IMR-90 (cell line): ENCODE results near the gene SLC7A7. TPM values are rescaled to one million over a fixed set of nuclear protein-coding genes. Genes with fewer than 3 reads are reported as not detected.

ENCODE experiments used
- ATAC-seq: fragments of 200-7000 bp; cut with Tn5 transposase; 2 replicates; pipeline ENCODE4 v1.9.1; 2020; ENCODE audit warnings: low read depth, mild to moderate bottlenecking, moderate library complexity
- BruUV-seq: library from RNA; stranded (reverse); fragments of 400-500 nt; replicated peaks from 2 replicates; lab custom pipeline; 2021; lab: Mats Ljungman, UMichigan
- CTCF ChIA-PET: fragments of 300-600 bp; formaldehyde crosslinking; extraction: SDS; loops from one replicate; lab custom pipeline; 2021; ENCODE audit warnings: antibody characterized with exemption; lab: Yijun Ruan, JAX
- POLR2A ChIA-PET: fragments of 300-600 bp; sonication (Branson Sonifier 250); formaldehyde crosslinking; loops from one replicate; lab custom pipeline; 2022; ENCODE audit warnings: antibody characterized with exemption; ENCODE audit not compliant: unreplicated experiment; lab: Charles Lee
- DNase-seq: peaks from one replicate; pipeline ENCODE4 v3.0.0; 2013
- H2AFZ ChIP-seq: replicated peaks from 2 replicates; pipeline ENCODE3; 2013; ENCODE audit warnings: low read length, mild to moderate bottlenecking; ENCODE audit not compliant: poor library complexity
- H2AK5ac ChIP-seq: 2 replicates; pipeline ENCODE4 v1.6.1; 2013; ENCODE audit warnings: low read depth, low read length, inconsistent platforms
- H2AK9ac ChIP-seq: replicated peaks from 2 replicates; pipeline ENCODE3; 2013; ENCODE audit warnings: mild to moderate bottlenecking, low read depth, low read length, moderate library complexity; ENCODE audit not compliant: poor library complexity
- H2BK120ac ChIP-seq: 2 replicates; pipeline ENCODE4 v1.6.1; 2013; ENCODE audit warnings: low read depth, low read length, inconsistent platforms
- H2BK15ac ChIP-seq: 3 replicates; pipeline ENCODE4 v1.6.1; 2013; ENCODE audit warnings: low read depth, low read length, inconsistent platforms
- H2BK20ac ChIP-seq: 2 replicates; pipeline ENCODE4 v1.6.1; 2013; ENCODE audit warnings: low read depth, mild to moderate bottlenecking, inconsistent platforms, low read length, moderate library complexity
- H2BK5ac ChIP-seq: 2 replicates; pipeline ENCODE4 v1.6.1; 2013; ENCODE audit warnings: mild to moderate bottlenecking, low read depth, low read length, inconsistent platforms; ENCODE audit not compliant: poor library complexity, severe bottlenecking
- H3K14ac ChIP-seq: replicated peaks from 2 replicates; pipeline ENCODE4 v1.6.1; 2013; ENCODE audit warnings: low read depth, low read length, inconsistent platforms
- H3K18ac ChIP-seq: 2 replicates; pipeline ENCODE4 v1.6.1; 2013; ENCODE audit warnings: low read depth, low read length, control low read depth
- H3K23ac ChIP-seq: 2 replicates; pipeline ENCODE4 v1.6.1; 2013; ENCODE audit warnings: low read depth, low read length, inconsistent platforms
- H3K27ac ChIP-seq: 2 replicates; pipeline ENCODE4 v1.5.1; 2013; ENCODE audit warnings: mild to moderate bottlenecking, control low read depth, low read length; ENCODE audit not compliant: insufficient read depth
- H3K27me3 ChIP-seq: 2 replicates; pipeline ENCODE4 v1.6.1; 2013; ENCODE audit warnings: low read length; ENCODE audit not compliant: control insufficient read depth, insufficient read depth
- H3K36me3 ChIP-seq: 2 replicates; pipeline ENCODE4 v1.6.1; 2013; ENCODE audit warnings: low read length, mixed read lengths; ENCODE audit not compliant: control insufficient read depth, insufficient read depth
- H3K4ac ChIP-seq: 2 replicates; pipeline ENCODE4 v1.6.1; 2013; ENCODE audit warnings: low read depth, low read length, inconsistent platforms
- H3K4me1 ChIP-seq: 2 replicates; pipeline ENCODE4 v1.6.1; 2013; ENCODE audit warnings: low read length, mixed read lengths; ENCODE audit not compliant: control insufficient read depth, insufficient read depth
- H3K4me2 ChIP-seq: 2 replicates; pipeline ENCODE4 v1.6.1; 2013; ENCODE audit warnings: low read depth, mild to moderate bottlenecking, control low read depth, low read length, moderate library complexity
- H3K4me3 ChIP-seq: 2 replicates; pipeline ENCODE4 v1.5.1; 2013; ENCODE audit warnings: low read depth, mild to moderate bottlenecking, control low read depth, low read length, moderate library complexity; ENCODE audit not compliant: insufficient read depth
- H3K56ac ChIP-seq: 2 replicates; pipeline ENCODE4 v1.6.1; 2013; ENCODE audit warnings: low read length, inconsistent platforms; ENCODE audit not compliant: insufficient read depth; ENCODE audit errors: extremely low read depth
- H3K79me1 ChIP-seq, 2 experiments: 2 replicates each; pipeline ENCODE4 v1.6.1; 2013; ENCODE audit warnings: low read length in 2 of 2, inconsistent platforms in 1 of 2, low read depth in 1 of 2
- H3K9ac ChIP-seq: 2 replicates; pipeline ENCODE4 v1.6.1; 2013; ENCODE audit warnings: low read depth, low read length, control low read depth
- H3K9me1 ChIP-seq: 2 replicates; pipeline ENCODE4 v1.6.1; 2013; ENCODE audit warnings: low read length, inconsistent platforms; ENCODE audit not compliant: insufficient read depth
- H3K9me3 ChIP-seq: 2 replicates; pipeline ENCODE4 v1.6.1; 2013; ENCODE audit warnings: low read length; ENCODE audit not compliant: control insufficient read depth, insufficient read depth
- H4K20me1 ChIP-seq: 2 replicates; pipeline ENCODE4 v1.6.1; 2013; ENCODE audit warnings: low read length, inconsistent platforms; ENCODE audit not compliant: insufficient read depth
- H4K5ac ChIP-seq: 2 replicates; pipeline ENCODE4 v1.6.1; 2013; ENCODE audit warnings: mild to moderate bottlenecking, low read depth, low read length, control low read depth
- H4K8ac ChIP-seq, 2 experiments: 2 replicates each; pipeline ENCODE4 v1.6.1; 2013; ENCODE audit warnings: low read depth in 2 of 2, low read length in 2 of 2, control low read depth in 1 of 2, inconsistent platforms in 1 of 2
- H4K91ac ChIP-seq: 2 replicates; pipeline ENCODE4 v1.6.1; 2013; ENCODE audit warnings: low read depth, low read length, inconsistent platforms; ENCODE audit not compliant: insufficient read depth
- BHLHE40 ChIP-seq: fragments of 150-350 bp; IDR thresholded peaks from 2 replicates; pipeline ENCODE4 v1.6.1; 2016; ENCODE audit warnings: mild to moderate bottlenecking, low read depth, low read length
- ELK1 ChIP-seq: fragments of 150-350 bp; IDR thresholded peaks from 2 replicates; pipeline ENCODE4 v1.6.1; 2016; ENCODE audit warnings: low read depth, mild to moderate bottlenecking, low read length, moderate library complexity, borderline replicate concordance
- FOS ChIP-seq: fragments of 150-350 bp; IDR thresholded peaks from 2 replicates; pipeline ENCODE4 v1.6.1; 2016; ENCODE audit warnings: low read depth, low read length
- MAZ ChIP-seq: IDR thresholded peaks from 2 replicates; pipeline ENCODE4 v1.6.1; 2012; ENCODE audit warnings: low read depth, mild to moderate bottlenecking, low read length, improper control_type of control experiment, moderate library complexity, borderline replicate concordance
- NFE2L2 ChIP-seq: fragments of 150-350 bp; IDR thresholded peaks from 2 replicates; pipeline ENCODE4 v1.6.1; 2016; ENCODE audit warnings: low read depth, mild to moderate bottlenecking, low read length
- RAD21 ChIP-seq: IDR thresholded peaks from 2 replicates; pipeline ENCODE4 v1.6.1; 2012; ENCODE audit warnings: low read length, improper control_type of control experiment
- RCOR1 ChIP-seq: IDR thresholded peaks from 2 replicates; pipeline ENCODE4 v1.6.1; 2012; ENCODE audit warnings: mild to moderate bottlenecking, low read length, improper control_type of control experiment; ENCODE audit not compliant: insufficient replicate concordance
- RFX5 ChIP-seq: IDR thresholded peaks from 2 replicates; pipeline ENCODE4 v1.8.0; 2012; ENCODE audit warnings: low read depth, mild to moderate bottlenecking, low read length, moderate library complexity
- SMC3 ChIP-seq: fragments of 150-350 bp; IDR thresholded peaks from 2 replicates; pipeline ENCODE4 v1.6.1; 2016; ENCODE audit warnings: low read depth, mild to moderate bottlenecking, antibody characterized with exemption, low read length, moderate library complexity
- WGBS, 2 experiments: methylation state at CpG; one replicate each; pipeline versions ENCODE4 v1.1.5 to v1.1.7; 2013; ENCODE audit warnings: missing lambda C conversion rate in 2 of 2; ENCODE audit not compliant: insufficient read length in 1 of 2; ENCODE audit errors: extremely low coverage in 2 of 2; 5-methylcytosine and 5-hydroxymethylcytosine counted together
- dilution Hi-C: fragments of 300-500 bp; cut with HindIII; formaldehyde crosslinking; loops from one replicate; pipeline ENCODE4 v1.14.3; 2018; ENCODE audit warnings: low sequenced_read_pairs; ENCODE audit not compliant: unreplicated experiment
- in situ Hi-C: fragments of 300-500 bp; cut with MboI; formaldehyde crosslinking; loops from 3 replicates; pipeline ENCODE4 v1.14.3; 2019; ENCODE audit warnings: low sequenced_read_pairs, inconsistent platforms, mixed read lengths
- intact Hi-C: fragments of 100-400 bp; cut with micrococcal nuclease; formaldehyde crosslinking; loops from 2 replicates; pipeline ENCODE4 v1.10.0; 2022
- polyA plus RNA-seq, 3 experiments: library from polyadenylated mRNA; depleted of rRNA; stranded (reverse); fragments of >200 nt; gene quantifications; 2 replicates each; pipeline ENCODE4 v1.2.3, GENCODE V29; 2012; ENCODE audit warnings: low replicate concordance in 1 of 3
- total RNA-seq: library from RNA; depleted of rRNA; stranded (reverse); fragments of >200 nt; gene quantifications from 2 replicates; pipeline ENCODE4 v1.2.3, GENCODE V29; 2012
- TF ChIP-seq, protein P1 (sequence below): fragments of 150-350 bp; IDR thresholded peaks from 2 replicates; pipeline ENCODE4 v1.6.1; 2017; ENCODE audit warnings: mild to moderate bottlenecking, antibody characterized with exemption, low read length, low read depth

The SLC7A7 gene
- total and polyA plus RNA-seq, 2 of the 4 experiments (the other 2 are of a cell fraction) = 1.8 to 2.0 TPM

DNA sequence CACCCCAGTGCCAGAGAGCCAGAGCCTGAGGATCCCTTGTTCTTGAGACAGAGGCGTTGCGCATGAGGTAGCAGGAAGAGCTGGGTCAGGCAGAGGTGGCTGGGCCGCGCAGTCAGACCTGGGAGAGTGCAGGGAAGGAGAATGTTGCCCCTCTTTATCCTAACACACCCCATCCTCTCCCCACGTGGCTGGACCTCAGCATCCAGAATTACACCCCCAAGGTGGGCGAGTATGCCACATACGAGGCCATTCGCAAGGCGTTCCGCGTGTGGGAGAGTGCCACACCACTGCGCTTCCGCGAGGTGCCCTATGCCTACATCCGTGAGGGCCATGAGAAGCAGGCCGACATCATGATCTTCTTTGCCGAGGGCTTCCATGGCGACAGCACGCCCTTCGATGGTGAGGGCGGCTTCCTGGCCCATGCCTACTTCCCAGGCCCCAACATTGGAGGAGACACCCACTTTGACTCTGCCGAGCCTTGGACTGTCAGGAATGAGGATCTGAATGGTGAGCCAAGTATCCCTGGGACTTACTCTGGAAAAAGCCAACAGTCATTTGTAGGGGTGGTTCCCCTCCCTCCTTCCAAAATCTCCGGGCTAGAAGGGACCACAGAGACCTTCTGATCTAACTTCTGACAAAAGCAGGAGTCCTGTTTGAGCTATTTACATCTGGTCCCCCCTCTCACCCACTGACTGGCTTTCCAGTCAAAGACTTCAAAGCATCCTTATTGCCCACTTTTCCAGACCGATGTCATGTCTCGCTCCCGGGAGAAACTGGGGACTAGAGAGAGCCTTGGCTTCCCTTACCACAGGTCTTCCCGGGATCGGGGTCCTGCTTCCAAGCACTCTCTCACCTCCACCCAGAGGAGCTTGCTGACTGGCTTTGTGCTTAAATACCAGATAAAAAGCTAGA is 27.2 kb upstream of the SLC7A7 start:
- H4K91ac ChIP-seq = no peak overlapping the region
- no peaks in the 10 kb centered on the region for H3K9me3 ChIP-seq
- no peak overlapping the region for H3K18ac ChIP-seq
- peak overlapping the region; percentile 9; the same call in 1 of the 2 replicates for H3K27ac ChIP-seq
- H2BK15ac ChIP-seq = no peak overlapping the region
- H3K14ac ChIP-seq = no peak overlapping the region
- H3K9ac ChIP-seq = no peak overlapping the region
- H3K23ac ChIP-seq = no peak overlapping the region; the same call in 1 of the 2 replicates
- H3K79me1 ChIP-seq = peaks cover 10 to 69% of the 10 kb centered on the region in 2 experiments; a peak in 3 of 4 replicates
- no peak overlapping the region for H3K56ac ChIP-seq
- no peak for DNase-seq
- in situ Hi-C loops (loop anchor here (10.0 kb wide), 1 partner anchor 258 kb away; the partner anchor contains the start of gene DAD1), intact Hi-C loops (no loop called here), dilution Hi-C loops (no loop called here)
- H3K9me1 ChIP-seq = peaks cover 27% of the 10 kb centered on the region
- no peak overlapping the region for H2AK9ac ChIP-seq
- H3K4me1 ChIP-seq = peaks cover 31% of the 10 kb centered on the region
- ChIA-PET CTCF (no interaction called here), POLR2A (no interaction called here)
- H4K20me1 ChIP-seq = peaks cover 60% of the 10 kb centered on the region
- no peak overlapping the region for H3K4me3 ChIP-seq
- no peak overlapping the region; the same call in 1 of the 2 replicates for H2BK20ac ChIP-seq
- H4K5ac ChIP-seq = no peak overlapping the region
- peaks cover 74% of the 10 kb centered on the region for H3K36me3 ChIP-seq
- H3K27me3 ChIP-seq = no peaks in the 10 kb centered on the region
- peak overlapping the region in 1 of 2 experiments; percentile 16; a peak in 1 of 4 replicates for H4K8ac ChIP-seq
- peak overlapping the region; percentile 15 for H2BK5ac ChIP-seq
- ATAC-seq = no peak
- H3K4me2 ChIP-seq = no peak overlapping the region
- BruUV-seq = TSS peak; percentile 22
- peak overlapping the region; percentile 60 for H2AFZ ChIP-seq
- H2BK120ac ChIP-seq = no peak overlapping the region
- 100% methylated on average over 9 of the region's 28 CpGs; no CpG with 5 or more reads in 1 of the 2 experiments for WGBS, 2 experiments
- no peak overlapping the region for H3K4ac ChIP-seq
- H2AK5ac ChIP-seq = no peak overlapping the region
- TF ChIP-seq BHLHE40 (no peak), RAD21 (no peak), ELK1 (no peak), SMC3 (no peak), FOS (no peak), MAZ (no peak), RFX5 (no peak), NFE2L2 (no peak), RCOR1 (no peak)
- TF ChIP-seq, protein P1, sequence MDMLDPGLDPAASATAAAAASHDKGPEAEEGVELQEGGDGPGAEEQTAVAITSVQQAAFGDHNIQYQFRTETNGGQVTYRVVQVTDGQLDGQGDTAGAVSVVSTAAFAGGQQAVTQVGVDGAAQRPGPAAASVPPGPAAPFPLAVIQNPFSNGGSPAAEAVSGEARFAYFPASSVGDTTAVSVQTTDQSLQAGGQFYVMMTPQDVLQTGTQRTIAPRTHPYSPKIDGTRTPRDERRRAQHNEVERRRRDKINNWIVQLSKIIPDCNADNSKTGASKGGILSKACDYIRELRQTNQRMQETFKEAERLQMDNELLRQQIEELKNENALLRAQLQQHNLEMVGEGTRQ = no peak
